ENCODE results near the gene TGIF2. TPM values are rescaled to one million over a fixed set of nuclear protein-coding genes. Genes with fewer than 3 reads are reported as not detected.

The TGIF2 gene
- total RNA-seq, 4 donors from 2014 or later, result 11.0 to 15.1 (median 12.1) TPM

- no peak for ATAC-seq (ENCODE audit: low FRiP score)
- no peak for DNase-seq (ENCODE audit: low spot score)
- no peak for TF ChIP-seq CTCF (IDR thresholded peaks at IDR 0.05)
These were observed 485 bp downstream of the TGIF2 start for GRCh38 chr20:36573798-36574365.

GRCh38 chr20:36574366-36575135 is 1.2 kb downstream of the TGIF2 start:
- DNase-seq (ENCODE audit: low spot score), result peak; percentile 37
- no peak for TF ChIP-seq CTCF (IDR thresholded peaks at IDR 0.05)
- peak; percentile 34 for ATAC-seq (ENCODE audit: low FRiP score)

GRCh38 chr20:36576081-36576445 is 2.7 kb downstream of the TGIF2 start:
- no peak for TF ChIP-seq CTCF (IDR thresholded peaks at IDR 0.05)
- ATAC-seq (ENCODE audit: low FRiP score) (no peak), DNase-seq (ENCODE audit: low spot score) (no peak)

- no peak for DNase-seq (ENCODE audit: low spot score)
- no peak for TF ChIP-seq CTCF (IDR thresholded peaks at IDR 0.05)
- ATAC-seq (ENCODE audit: low FRiP score), result no peak
These were observed 5.1 kb downstream of the TGIF2 start for GRCh38 chr20:36578356-36579041.

- no peak for DNase-seq (ENCODE audit: low spot score)
These were observed 6.7 kb downstream of the TGIF2 start for GRCh38 chr20:36579996-36580545.

GRCh38 chr20:36582322-36582721 is 8.9 kb downstream of the TGIF2 start:
- DNase-seq (ENCODE audit: low spot score) (no peak), ATAC-seq (ENCODE audit: low FRiP score) (no peak)
- no peak for TF ChIP-seq CTCF (IDR thresholded peaks at IDR 0.05)

More at GRCh38 chr20:36579996-36580545, 6.7 kb downstream of the TGIF2 start:
- no peak for TF ChIP-seq CTCF (IDR thresholded peaks at IDR 0.05)
- no peak for ATAC-seq (ENCODE audit: low FRiP score)
